ENCODE results near the gene NXNL1. TPM values are rescaled to one million over a fixed set of nuclear protein-coding genes. Genes with fewer than 3 reads are reported as not detected.

The NXNL1 gene
- total and polyA plus RNA-seq, 2 donors, result not detected

GRCh38 chr19:17418710-17419109 lies 42.0 kb downstream of the NXNL1 start:
- H3K4me3 ChIP-seq (ENCODE audit: low read length in 2 of 2), result no peak overlapping the region
- H3K27me3 ChIP-seq (ENCODE audit: control insufficient read depth in 2 of 2, insufficient read depth in 1 of 2, low read length in 1 of 2), result no peaks in the 10 kb centered on the region
- H3K27ac ChIP-seq (ENCODE audit: low read depth in 1 of 2, low read length in 1 of 2), result no peak overlapping the region
- peaks cover 10 to 15% of the 10 kb centered on the region in 2 donors for H3K4me1 ChIP-seq (ENCODE audit: control insufficient read depth in 2 of 2, insufficient read depth in 2 of 2, low read length in 2 of 2)
- DNase-seq (ENCODE audit: low read depth in 6 of 9, low spot score in 9 of 9), result no peak
- WGBS, result 84% methylated on average over 3 of the region's 3 CpGs
- H3K9me3 ChIP-seq (ENCODE audit: control insufficient read depth in 2 of 2, insufficient read depth in 1 of 2, low read length in 1 of 2), result peaks cover 0 to 5% of the 10 kb centered on the region in 2 donors
- H3K36me3 ChIP-seq (ENCODE audit: control insufficient read depth in 2 of 2, insufficient read depth in 2 of 2, low read length in 1 of 2), result peaks cover 11 to 17% of the 10 kb centered on the region in 2 donors

DNA sequence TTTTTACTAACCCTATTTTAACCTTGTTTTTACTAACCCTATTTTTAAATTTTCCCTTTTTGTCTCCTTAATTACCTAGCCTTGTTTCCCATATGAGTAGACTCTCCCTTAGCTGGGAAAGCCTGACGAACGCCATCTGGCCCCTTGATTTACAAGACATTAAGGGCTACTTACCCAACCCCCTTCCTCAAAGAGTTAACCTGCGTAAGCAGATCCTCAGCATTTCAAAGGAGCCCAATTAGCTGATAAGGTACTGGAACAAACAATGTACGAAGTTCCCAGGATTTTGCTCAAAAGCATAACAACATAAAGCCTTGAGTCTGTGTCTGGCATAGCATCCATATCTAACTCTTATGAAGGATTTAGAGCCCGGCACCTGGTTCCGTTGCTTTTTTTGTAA lies 45.6 kb downstream of the NXNL1 start:
- H3K4me3 ChIP-seq (ENCODE audit: low read length in 2 of 2), result no peak overlapping the region
- no peak for DNase-seq (ENCODE audit: low read depth in 6 of 9, low spot score in 9 of 9)
- H3K27me3 ChIP-seq (ENCODE audit: control insufficient read depth in 2 of 2, insufficient read depth in 1 of 2, low read length in 1 of 2), result no peaks in the 10 kb centered on the region
- 97% methylated on average over 6 of the region's 6 CpGs for WGBS
- peaks cover 5 to 10% of the 10 kb centered on the region in 2 donors for H3K36me3 ChIP-seq (ENCODE audit: control insufficient read depth in 2 of 2, insufficient read depth in 2 of 2, low read length in 1 of 2)
- peaks cover 4 to 18% of the 10 kb centered on the region in 2 donors for H3K4me1 ChIP-seq (ENCODE audit: control insufficient read depth in 2 of 2, insufficient read depth in 2 of 2, low read length in 2 of 2)
- no peaks in the 10 kb centered on the region for H3K9me3 ChIP-seq (ENCODE audit: control insufficient read depth in 2 of 2, insufficient read depth in 1 of 2, low read length in 1 of 2)
- H3K27ac ChIP-seq (ENCODE audit: low read depth in 1 of 2, low read length in 1 of 2), result no peak overlapping the region

- WGBS, result 97% methylated on average over 8 of the region's 8 CpGs
- H3K36me3 ChIP-seq (ENCODE audit: control insufficient read depth in 2 of 2, insufficient read depth in 2 of 2, low read length in 1 of 2), result peaks cover 5 to 10% of the 10 kb centered on the region in 2 donors
These were observed 46.6 kb downstream of the NXNL1 start for GRCh38 chr19:17414097-17414496.

GRCh38 chr19:17411801-17412200 lies 48.9 kb downstream of the NXNL1 start:
- peak overlapping the region; percentile 8 to 38 for H3K27ac ChIP-seq (ENCODE audit: low read depth in 1 of 2, low read length in 1 of 2)
- H3K4me1 ChIP-seq (ENCODE audit: control insufficient read depth in 2 of 2, insufficient read depth in 2 of 2, low read length in 2 of 2), result peaks cover 3 to 23% of the 10 kb centered on the region in 2 donors
- peaks cover 5 to 10% of the 10 kb centered on the region in 2 donors for H3K36me3 ChIP-seq (ENCODE audit: control insufficient read depth in 2 of 2, insufficient read depth in 2 of 2, low read length in 1 of 2)
- no peaks in the 10 kb centered on the region for H3K9me3 ChIP-seq (ENCODE audit: control insufficient read depth in 2 of 2, insufficient read depth in 1 of 2, low read length in 1 of 2)
- no peaks in the 10 kb centered on the region for H3K27me3 ChIP-seq (ENCODE audit: control insufficient read depth in 2 of 2, insufficient read depth in 1 of 2, low read length in 1 of 2)
- DNase-seq (ENCODE audit: low read depth in 6 of 9, low spot score in 9 of 9), result no peak
- 97% methylated on average over 11 of the region's 11 CpGs for WGBS
- no peak overlapping the region for H3K4me3 ChIP-seq (ENCODE audit: low read length in 2 of 2)

More at GRCh38 chr19:17414097-17414496, 46.6 kb downstream of the NXNL1 start:
- Histone ChIP-seq H3K27ac (ENCODE audit: low read depth in 1 of 2, low read length in 1 of 2) (no peak overlapping the region), H3K4me3 (ENCODE audit: low read length in 2 of 2) (no peak overlapping the region), H3K4me1 (ENCODE audit: control insufficient read depth in 2 of 2, insufficient read depth in 2 of 2, low read length in 2 of 2) (peaks cover under 1 to 15% of the 10 kb centered on the region in 2 donors), H3K9me3 (ENCODE audit: control insufficient read depth in 2 of 2, insufficient read depth in 1 of 2, low read length in 1 of 2) (no peaks in the 10 kb centered on the region), H3K27me3 (ENCODE audit: control insufficient read depth in 2 of 2, insufficient read depth in 1 of 2, low read length in 1 of 2) (no peaks in the 10 kb centered on the region)
- no peak for DNase-seq (ENCODE audit: low read depth in 6 of 9, low spot score in 9 of 9)

- 99% methylated on average over 9 of the region's 9 CpGs for WGBS
- H3K4me1 ChIP-seq (ENCODE audit: control insufficient read depth in 2 of 2, insufficient read depth in 2 of 2, low read length in 2 of 2), result peaks cover 14 to 41% of the 10 kb centered on the region in 2 donors
- H3K27me3 ChIP-seq (ENCODE audit: control insufficient read depth in 2 of 2, insufficient read depth in 1 of 2, low read length in 1 of 2), result no peaks in the 10 kb centered on the region
- no peak overlapping the region for H3K4me3 ChIP-seq (ENCODE audit: low read length in 2 of 2)
- H3K36me3 ChIP-seq (ENCODE audit: control insufficient read depth in 2 of 2, insufficient read depth in 2 of 2, low read length in 1 of 2), result peaks cover 5 to 10% of the 10 kb centered on the region in 2 donors
- H3K27ac ChIP-seq (ENCODE audit: low read depth in 1 of 2, low read length in 1 of 2), result no peak overlapping the region
- H3K9me3 ChIP-seq (ENCODE audit: control insufficient read depth in 2 of 2, insufficient read depth in 1 of 2, low read length in 1 of 2), result no peaks in the 10 kb centered on the region
- no peak for DNase-seq (ENCODE audit: low read depth in 6 of 9, low spot score in 9 of 9)
These were observed 50.7 kb downstream of the NXNL1 start for GRCh38 chr19:17409990-17410389.

DNA sequence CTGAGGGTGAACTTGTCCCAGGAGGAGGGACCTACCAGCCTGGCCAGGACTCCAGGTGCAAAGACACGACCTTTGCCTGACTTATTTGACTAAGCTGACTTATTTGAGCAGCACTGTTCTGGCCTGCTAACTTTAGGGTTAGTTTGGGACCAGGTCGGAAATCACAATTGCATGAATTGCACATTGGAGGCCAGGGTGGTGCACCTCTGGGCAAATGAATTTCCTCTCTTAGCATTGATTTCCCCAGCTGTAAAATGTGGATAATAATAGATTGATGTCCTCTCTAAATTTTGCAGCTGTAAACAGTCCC lies 53.9 kb downstream of the NXNL1 start:
- peak in 1 of 9 donors; percentile 36 for DNase-seq (ENCODE audit: low read depth in 6 of 9, low spot score in 9 of 9)
- Histone ChIP-seq H3K27me3 (ENCODE audit: control insufficient read depth in 2 of 2, insufficient read depth in 1 of 2, low read length in 1 of 2) (no peaks in the 10 kb centered on the region), H3K4me3 (ENCODE audit: low read length in 2 of 2) (peak overlapping the region; percentile 28 to 35), H3K27ac (ENCODE audit: low read depth in 1 of 2, low read length in 1 of 2) (peak overlapping the region; percentile 64 to 92), H3K4me1 (ENCODE audit: control insufficient read depth in 2 of 2, insufficient read depth in 2 of 2, low read length in 2 of 2) (peaks cover 17 to 44% of the 10 kb centered on the region in 2 donors), H3K36me3 (ENCODE audit: control insufficient read depth in 2 of 2, insufficient read depth in 2 of 2, low read length in 1 of 2) (peaks cover 5 to 9% of the 10 kb centered on the region in 2 donors), H3K9me3 (ENCODE audit: control insufficient read depth in 2 of 2, insufficient read depth in 1 of 2, low read length in 1 of 2) (no peaks in the 10 kb centered on the region)
- 21% methylated on average over 2 of the region's 2 CpGs for WGBS

DNA sequence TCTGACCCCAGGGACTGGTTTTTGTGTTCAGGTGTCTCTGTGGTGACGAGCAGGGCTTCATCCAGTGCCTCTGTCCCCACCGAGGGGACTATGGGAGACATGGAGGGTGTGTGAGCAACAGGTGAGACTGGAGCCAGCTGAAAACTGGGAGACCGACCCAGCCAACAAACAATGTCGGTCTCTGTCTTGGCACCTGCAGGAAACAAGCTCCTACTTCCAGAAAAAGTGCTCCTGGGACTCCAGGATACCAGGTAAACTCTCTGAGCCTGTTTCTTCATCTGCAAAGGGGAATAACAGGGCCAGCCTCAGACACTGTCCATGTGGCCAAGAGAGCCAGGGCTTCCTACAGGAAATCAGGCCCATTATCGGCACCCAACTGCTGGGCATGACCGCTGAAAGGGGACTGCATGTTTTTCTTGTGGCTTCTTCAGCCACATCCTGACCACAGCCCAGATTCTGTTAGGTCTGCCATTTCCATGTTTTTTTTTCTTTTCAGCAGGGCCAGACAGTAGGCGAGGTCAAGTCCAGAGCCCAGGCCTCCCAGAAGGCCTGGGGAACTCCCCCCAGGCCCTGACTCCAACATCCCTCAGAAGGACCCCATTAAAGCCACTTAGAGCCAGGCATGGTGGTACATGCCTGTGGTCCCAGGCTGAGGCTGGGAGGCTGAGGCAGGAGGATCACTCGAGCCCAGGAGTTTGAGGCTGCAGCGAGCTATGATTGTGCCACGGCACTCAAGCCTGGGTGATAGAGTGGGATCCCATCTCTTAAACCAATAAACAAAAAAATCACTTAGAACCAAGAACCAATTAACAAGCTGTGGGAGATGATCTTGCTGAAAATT lies 54.5 kb downstream of the NXNL1 start:
- peak overlapping the region; percentile 92 to 94 for H3K27ac ChIP-seq (ENCODE audit: low read depth in 1 of 2, low read length in 1 of 2)
- H3K4me1 ChIP-seq (ENCODE audit: control insufficient read depth in 2 of 2, insufficient read depth in 2 of 2, low read length in 2 of 2), result peaks cover 17 to 43% of the 10 kb centered on the region in 2 donors
- H3K36me3 ChIP-seq (ENCODE audit: control insufficient read depth in 2 of 2, insufficient read depth in 2 of 2, low read length in 1 of 2), result peaks cover 7 to 8% of the 10 kb centered on the region in 2 donors
- WGBS, result 34% methylated on average over 10 of the region's 10 CpGs
- H3K9me3 ChIP-seq (ENCODE audit: control insufficient read depth in 2 of 2, insufficient read depth in 1 of 2, low read length in 1 of 2), result no peaks in the 10 kb centered on the region
- DNase-seq (ENCODE audit: low read depth in 6 of 9, low spot score in 9 of 9), result peak in 1 of 9 donors; percentile 41
- H3K4me3 ChIP-seq (ENCODE audit: low read length in 2 of 2), result peak overlapping the region; percentile 28 to 35
- H3K27me3 ChIP-seq (ENCODE audit: control insufficient read depth in 2 of 2, insufficient read depth in 1 of 2, low read length in 1 of 2), result no peaks in the 10 kb centered on the region

Other genes with a start within 250 kb of the NXNL1 start
- 21.3 TPM for gene USE1, start 245.6 kb downstream of the NXNL1 start, total RNA-seq
- 52.9 TPM for gene USE1, start 245.6 kb downstream of the NXNL1 start, polyA plus RNA-seq
- gene OCEL1, start 234.7 kb downstream of the NXNL1 start, total RNA-seq, result 6.2 TPM
- gene OCEL1, start 234.7 kb downstream of the NXNL1 start, polyA plus RNA-seq, result 24.8 TPM
- gene NR2F6, start 215.0 kb downstream of the NXNL1 start, total RNA-seq, result 9.4 TPM
- gene NR2F6, start 215.0 kb downstream of the NXNL1 start, polyA plus RNA-seq, result 15.0 TPM
- gene USHBP1, start 196.2 kb downstream of the NXNL1 start, total RNA-seq, result 0.76 TPM
- 4.4 TPM for gene USHBP1, start 196.2 kb downstream of the NXNL1 start, polyA plus RNA-seq
- 97.0 TPM for gene BABAM1, start 193.5 kb downstream of the NXNL1 start, total RNA-seq
- gene BABAM1, start 193.5 kb downstream of the NXNL1 start, polyA plus RNA-seq, result 94.4 TPM
- 1.6 TPM for gene ANKLE1, start 179.0 kb downstream of the NXNL1 start, total RNA-seq
- gene ANKLE1, start 179.0 kb downstream of the NXNL1 start, polyA plus RNA-seq, result 0.64 TPM
- 9.7 TPM for gene ABHD8, start 157.5 kb downstream of the NXNL1 start, total RNA-seq
- 10.3 TPM for gene ABHD8, start 157.5 kb downstream of the NXNL1 start, polyA plus RNA-seq
- gene MRPL34, start 155.1 kb downstream of the NXNL1 start, total RNA-seq, result 78.3 TPM
- gene MRPL34, start 155.1 kb downstream of the NXNL1 start, polyA plus RNA-seq, result 123 TPM
- 23.5 TPM for gene DDA1, start 151.4 kb downstream of the NXNL1 start, total RNA-seq
- gene DDA1, start 151.4 kb downstream of the NXNL1 start, polyA plus RNA-seq, result 51.7 TPM
- 2.2 TPM for gene ANO8, start 126.1 kb downstream of the NXNL1 start, total RNA-seq
- gene ANO8, start 126.1 kb downstream of the NXNL1 start, polyA plus RNA-seq, result 13.5 TPM
- 8.9 TPM for gene GTPBP3, start 123.4 kb downstream of the NXNL1 start, total RNA-seq
- gene GTPBP3, start 123.4 kb downstream of the NXNL1 start, polyA plus RNA-seq, result 17.4 TPM
- gene PLVAP, start 83.6 kb downstream of the NXNL1 start, total RNA-seq, result 11.7 TPM
- 57.1 TPM for gene PLVAP, start 83.6 kb downstream of the NXNL1 start, polyA plus RNA-seq
- gene CCDC194, start 66.7 kb downstream of the NXNL1 start, total RNA-seq, result 0.28 TPM
- gene CCDC194, start 66.7 kb downstream of the NXNL1 start, polyA plus RNA-seq, result 0.55 TPM
- gene BST2, start 55.3 kb downstream of the NXNL1 start, total RNA-seq, result 107 TPM
- 221 TPM for gene BST2, start 55.3 kb downstream of the NXNL1 start, polyA plus RNA-seq
- 27.8 TPM for gene MVB12A, start 40.9 kb downstream of the NXNL1 start, total RNA-seq
- 56.8 TPM for gene MVB12A, start 40.9 kb downstream of the NXNL1 start, polyA plus RNA-seq
- gene TMEM221, start 12.3 kb downstream of the NXNL1 start, total RNA-seq, result 0.19 TPM
- 3.2 TPM for gene TMEM221, start 12.3 kb downstream of the NXNL1 start, polyA plus RNA-seq
- 2.0 TPM for gene SLC27A1, start 9.6 kb upstream of the NXNL1 start, total RNA-seq
- gene SLC27A1, start 9.6 kb upstream of the NXNL1 start, polyA plus RNA-seq, result 11.9 TPM
- 62.6 TPM for gene PGLS, start 50.7 kb upstream of the NXNL1 start, total RNA-seq
- 73.5 TPM for gene PGLS, start 50.7 kb upstream of the NXNL1 start, polyA plus RNA-seq
- gene COLGALT1, start 94.7 kb upstream of the NXNL1 start, total RNA-seq, result 22.3 TPM
- 69.5 TPM for gene COLGALT1, start 94.7 kb upstream of the NXNL1 start, polyA plus RNA-seq
- 0.19 TPM for gene UNC13A, start 227.4 kb upstream of the NXNL1 start, total RNA-seq
- 0.32 TPM for gene UNC13A, start 227.4 kb upstream of the NXNL1 start, polyA plus RNA-seq